ENCODE measurements around the gene MAP4K2. TPM values are rescaled to one million over a fixed set of nuclear protein-coding genes. Genes with fewer than 3 reads are reported as not detected.
A peak's percentile ranks its signal among the peaks of the same experiment; 100 is the strongest.

MAP4K2 gene
- total and polyA plus RNA-seq, 9 of the 15 experiments (the other 6 are each of a cell fraction or from before 2014, with no cell fraction given), result 0.13 to 14.5 (median 7.3) TPM

DNA sequence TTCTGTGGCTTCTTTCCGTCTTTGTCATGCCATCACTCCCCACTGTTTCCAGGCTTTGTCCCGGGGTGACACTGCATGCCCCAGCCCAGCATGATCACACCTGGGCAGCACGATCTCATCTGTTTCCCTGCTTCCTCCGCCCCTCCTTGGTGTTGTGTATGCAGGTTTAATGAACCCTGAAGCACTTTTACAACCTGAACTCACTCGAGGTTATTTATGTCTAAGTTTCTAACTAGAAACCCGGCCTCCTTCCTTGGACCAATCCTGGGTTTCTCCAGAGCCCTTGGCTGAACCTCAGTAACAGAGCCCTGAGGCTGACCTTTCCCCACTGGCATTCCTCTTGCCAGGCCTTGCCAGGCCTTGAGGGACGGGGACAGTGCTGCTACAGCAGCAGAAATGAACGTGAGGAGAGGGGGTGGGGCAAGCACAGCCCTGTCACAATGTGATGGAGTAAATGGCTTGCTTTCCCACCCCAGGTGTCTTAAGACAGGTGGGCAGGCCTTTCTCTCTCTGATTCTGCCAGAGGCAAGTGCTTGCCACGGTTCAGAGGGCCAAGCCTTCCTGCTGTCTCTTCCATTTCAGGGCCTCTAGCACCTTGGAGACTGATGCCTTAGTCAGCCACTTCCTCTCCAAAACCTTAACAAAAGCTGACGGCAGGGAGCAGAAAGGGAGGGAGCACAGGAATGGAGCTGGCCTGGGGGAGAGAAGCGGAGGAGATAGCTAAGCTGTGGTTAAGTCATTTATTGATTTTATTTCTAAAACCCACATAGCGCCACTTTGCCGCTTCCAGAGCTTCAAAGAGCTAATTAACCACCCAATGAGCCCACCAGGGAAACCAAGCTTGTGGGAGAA is 40.1 kb downstream of the MAP4K2 start:
- H3K79me2 ChIP-seq (ENCODE audit: control insufficient read depth, insufficient read depth, low read length), result peaks cover 11% of the 10 kb centered on the region
- 61% methylated on average over 12 of the region's 13 CpGs for WGBS (ENCODE audit: insufficient coverage, low coverage, missing lambda C conversion rate)
- H3K27ac ChIP-seq (ENCODE audit: extremely low read depth, low read depth, low read length), result peak overlapping the region; percentile 62; the same call in 2 of the 3 replicates
- FAIRE-seq, result no peak
- peaks cover 59% of the 10 kb centered on the region for H3K36me3 ChIP-seq (ENCODE audit: control insufficient read depth, insufficient read depth, low read length)
- no peaks in the 10 kb centered on the region for H3K9me3 ChIP-seq (replicated peaks; ENCODE audit: control insufficient read depth, insufficient read depth, low read depth, low read length)
- intact Hi-C loops (cut with micrococcal nuclease) (no loop called here), in situ Hi-C loops (cut with MboI) (no loop called here)
- H3K27me3 ChIP-seq (ENCODE audit: control insufficient read depth in 2 of 2, insufficient read depth in 2 of 2, low read length in 2 of 2), result no peaks in the 10 kb centered on the region
- peak; percentile 16 for ATAC-seq
- no peak overlapping the region for H3K4me2 ChIP-seq (ENCODE audit: insufficient read depth, low read length)
- CTCF ChIA-PET (ENCODE audit: low intra/inter-chr PET ratio), result no interaction called here
- DNase-seq (ENCODE audit: extremely low read depth in 1 of 4, low spot score in 3 of 4), result peak in 1 of 4 experiments; percentile 9
- BruUV-seq (replicated peaks), result no TSS peak
- no peak overlapping the region for H3K4me3 ChIP-seq
- peaks cover 10% of the 10 kb centered on the region for H3K9me1 ChIP-seq (ENCODE audit: control insufficient read depth, insufficient read depth, low read length)
- POLR2A ChIA-PET, result interaction anchor here (0.7 to 7.9 kb wide), 7 partner anchors 10 to 347 kb away, joined by 3 to 168 read pairs (median 5); partner anchors contain the start of genes RASGRP2 and SF1
- H4K20me1 ChIP-seq (replicated peaks; ENCODE audit: control insufficient read depth, insufficient read depth, low read length), result peaks cover 35% of the 10 kb centered on the region
- peak overlapping the region in 1 of 2 experiments; percentile 66; a peak in 1 of 4 replicates for H3K9ac ChIP-seq (ENCODE audit: insufficient read depth in 1 of 2, low read depth in 2 of 2, low read length in 2 of 2)
- no peak overlapping the region for H2AFZ ChIP-seq (ENCODE audit: low read depth, low read length)
- H3K4me1 ChIP-seq (replicated peaks in 1 of 2; ENCODE audit: control insufficient read depth in 2 of 2, insufficient read depth in 2 of 2, low read length in 2 of 2), result peaks cover 16 to 69% of the 10 kb centered on the region in 2 experiments
- TF ChIP-seq, protein P1, sequence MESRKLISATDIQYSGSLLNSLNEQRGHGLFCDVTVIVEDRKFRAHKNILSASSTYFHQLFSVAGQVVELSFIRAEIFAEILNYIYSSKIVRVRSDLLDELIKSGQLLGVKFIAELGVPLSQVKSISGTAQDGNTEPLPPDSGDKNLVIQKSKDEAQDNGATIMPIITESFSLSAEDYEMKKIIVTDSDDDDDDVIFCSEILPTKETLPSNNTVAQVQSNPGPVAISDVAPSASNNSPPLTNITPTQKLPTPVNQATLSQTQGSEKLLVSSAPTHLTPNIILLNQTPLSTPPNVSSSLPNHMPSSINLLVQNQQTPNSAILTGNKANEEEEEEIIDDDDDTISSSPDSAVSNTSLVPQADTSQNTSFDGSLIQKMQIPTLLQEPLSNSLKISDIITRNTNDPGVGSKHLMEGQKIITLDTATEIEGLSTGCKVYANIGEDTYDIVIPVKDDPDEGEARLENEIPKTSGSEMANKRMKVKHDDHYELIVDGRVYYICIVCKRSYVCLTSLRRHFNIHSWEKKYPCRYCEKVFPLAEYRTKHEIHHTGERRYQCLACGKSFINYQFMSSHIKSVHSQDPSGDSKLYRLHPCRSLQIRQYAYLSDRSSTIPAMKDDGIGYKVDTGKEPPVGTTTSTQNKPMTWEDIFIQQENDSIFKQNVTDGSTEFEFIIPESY (CRISPR knock-in tag; IDR thresholded peaks at IDR 0.05), result peak; percentile 90
- no peak for TF ChIP-seq ELF4 (CRISPR knock-in tag; IDR thresholded peaks at IDR 0.05)
- TF ChIP-seq FOS (IDR thresholded peaks at IDR 0.05; ENCODE audit: extremely low read depth, insufficient read length), result no peak
- TF ChIP-seq RB1 (IDR thresholded peaks at IDR 0.05; ENCODE audit: low read depth), result no peak
- peak; percentile 11 for TF ChIP-seq SUPT5H (IDR thresholded peaks at IDR 0.05)
- no peak for TF ChIP-seq NFIX (CRISPR knock-in tag; IDR thresholded peaks at IDR 0.05; ENCODE audit: low read depth)
- no peak for TF ChIP-seq GTF2A2 (tag; IDR thresholded peaks at IDR 0.05)
- TF ChIP-seq, protein P2, sequence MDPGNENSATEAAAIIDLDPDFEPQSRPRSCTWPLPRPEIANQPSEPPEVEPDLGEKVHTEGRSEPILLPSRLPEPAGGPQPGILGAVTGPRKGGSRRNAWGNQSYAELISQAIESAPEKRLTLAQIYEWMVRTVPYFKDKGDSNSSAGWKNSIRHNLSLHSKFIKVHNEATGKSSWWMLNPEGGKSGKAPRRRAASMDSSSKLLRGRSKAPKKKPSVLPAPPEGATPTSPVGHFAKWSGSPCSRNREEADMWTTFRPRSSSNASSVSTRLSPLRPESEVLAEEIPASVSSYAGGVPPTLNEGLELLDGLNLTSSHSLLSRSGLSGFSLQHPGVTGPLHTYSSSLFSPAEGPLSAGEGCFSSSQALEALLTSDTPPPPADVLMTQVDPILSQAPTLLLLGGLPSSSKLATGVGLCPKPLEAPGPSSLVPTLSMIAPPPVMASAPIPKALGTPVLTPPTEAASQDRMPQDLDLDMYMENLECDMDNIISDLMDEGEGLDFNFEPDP (CRISPR knock-in tag; IDR thresholded peaks at IDR 0.05), result no peak
- peak; percentile 59; the same call in 1 of the 2 replicates for TF ChIP-seq POLR2A (conservative IDR thresholded peaks at IDR 0.05)
- TF ChIP-seq ZNF121 (CRISPR knock-in tag; conservative IDR thresholded peaks at IDR 0.05), result no peak; the same call in 1 of the 2 replicates

All from K562 (cell line).